Effector CD8-positive, alpha-beta T cell (primary cell): ENCODE measurements around the gene DPPA2.

Experiments
- DNase-seq: peaks from one replicate; lab custom pipeline; 2025; lab: John Stamatoyannopoulos, UW

The DPPA2 gene

DNA sequence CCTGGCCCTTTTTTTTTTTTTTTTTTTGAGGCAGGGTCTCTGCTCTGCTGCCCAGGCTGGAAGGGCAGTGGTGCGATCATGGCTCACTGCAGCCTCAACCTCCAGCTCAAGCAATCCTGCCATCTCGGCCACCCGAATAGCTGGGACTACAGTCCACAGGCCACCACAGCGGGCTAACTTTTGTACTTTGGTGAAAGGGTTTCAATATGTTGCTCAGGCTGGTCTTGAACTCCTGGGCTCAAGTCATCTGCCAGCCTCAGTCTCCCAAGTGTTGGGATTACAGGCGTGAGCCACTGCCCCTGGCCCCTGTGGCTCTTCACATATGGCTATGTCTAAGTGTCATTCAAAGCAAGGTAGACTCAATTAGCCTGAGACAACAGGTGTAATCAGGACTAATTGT, 8.8 kb upstream of the DPPA2 start:
- DNase-seq: no peak

DNA sequence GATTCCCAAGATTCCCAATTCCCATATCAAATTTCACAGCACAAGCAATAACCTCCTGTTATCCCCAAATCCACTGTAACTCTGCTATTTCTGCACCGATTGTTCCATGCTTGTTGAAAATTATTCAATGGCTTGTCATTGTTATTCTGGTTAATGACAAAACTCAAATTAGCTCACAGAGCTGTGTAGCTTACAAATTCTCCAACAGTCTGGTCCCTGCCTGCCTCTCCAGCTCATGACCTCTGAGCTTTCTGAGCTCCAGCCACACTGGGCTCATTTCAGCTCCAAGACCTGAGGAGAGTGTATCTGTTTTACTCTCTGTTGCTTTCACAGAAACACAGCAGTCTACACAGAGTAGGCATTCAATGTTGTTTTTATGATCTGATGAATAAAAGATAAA, 3.3 kb downstream of the DPPA2 start:
- no peak for DNase-seq

DNA sequence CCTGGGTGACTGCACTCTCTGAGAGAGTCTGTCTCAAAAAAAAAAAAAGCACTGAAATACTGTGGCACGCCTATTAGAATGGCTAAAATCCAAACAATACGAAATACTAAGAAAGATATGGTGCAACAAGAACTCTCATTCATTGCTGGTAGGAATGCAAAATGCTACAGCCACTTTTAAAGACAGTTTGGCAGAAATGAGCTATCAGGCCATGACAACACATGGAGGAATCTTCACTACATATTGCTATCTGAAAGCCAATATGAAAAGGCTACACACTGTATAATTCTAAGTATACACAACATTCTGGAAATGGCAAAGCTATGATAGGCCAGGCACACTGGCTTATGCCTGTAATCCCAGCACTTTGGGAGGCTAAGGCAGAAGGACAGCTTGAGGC, 18.8 kb downstream of the DPPA2 start:
- no peak for DNase-seq

DNA sequence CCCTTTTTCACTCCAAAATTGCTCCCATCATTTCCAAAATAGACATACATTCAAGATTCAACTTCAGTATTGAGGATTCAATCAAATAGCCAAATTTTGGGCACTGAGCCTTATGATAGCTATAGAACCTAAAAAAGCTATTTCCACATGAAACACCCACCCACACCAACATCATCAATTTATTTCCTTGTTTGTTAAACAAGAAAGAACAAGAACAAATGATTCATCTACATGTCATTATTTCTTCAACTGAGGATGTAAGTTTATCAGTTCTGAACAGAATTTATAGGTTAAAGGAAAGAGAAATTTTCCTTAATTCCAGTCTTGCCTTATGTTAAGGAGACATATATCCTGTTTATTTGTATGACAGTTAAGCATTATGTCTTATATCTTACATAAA, 32.2 kb downstream of the DPPA2 start:
- DNase-seq: no peak

DNA sequence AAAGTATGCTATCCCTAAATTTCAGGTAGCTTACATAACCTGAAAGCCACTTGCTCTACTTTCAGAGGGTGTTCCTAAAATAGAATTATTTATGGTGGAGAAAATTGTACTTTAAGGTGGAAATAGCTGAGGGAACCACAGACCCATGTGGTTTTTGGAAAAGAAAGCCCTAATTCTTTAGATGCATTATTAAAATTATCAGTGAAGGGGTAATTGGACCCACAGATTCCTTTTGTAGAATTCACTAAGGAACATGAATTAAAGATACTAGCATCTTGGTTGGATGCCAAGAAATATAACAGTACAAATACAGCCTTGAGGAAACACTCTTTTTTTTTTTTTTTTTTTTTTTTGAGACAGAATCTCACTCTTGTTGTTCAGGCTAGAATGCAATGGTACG, 37.8 kb downstream of the DPPA2 start:
- no peak for DNase-seq

DNA sequence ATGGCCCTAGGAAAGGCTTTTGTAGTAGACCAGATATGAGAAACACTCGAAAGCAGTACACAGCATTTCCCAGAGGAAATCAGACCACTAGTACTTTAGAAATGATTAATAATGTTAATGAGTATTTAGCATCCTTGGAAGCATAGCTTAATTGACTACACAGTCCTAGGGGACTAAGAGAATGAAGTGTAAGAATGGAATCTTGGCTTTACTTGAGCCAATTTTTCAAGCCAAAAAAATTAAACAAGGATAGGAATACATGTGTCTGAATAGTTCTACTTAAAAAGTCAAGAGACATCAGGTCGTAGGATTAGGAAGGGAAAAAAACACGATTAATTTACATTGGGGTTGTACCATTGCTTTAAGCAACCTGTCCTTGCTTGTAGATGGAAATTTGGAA, 38.2 kb downstream of the DPPA2 start:
- no peak for DNase-seq

DNA sequence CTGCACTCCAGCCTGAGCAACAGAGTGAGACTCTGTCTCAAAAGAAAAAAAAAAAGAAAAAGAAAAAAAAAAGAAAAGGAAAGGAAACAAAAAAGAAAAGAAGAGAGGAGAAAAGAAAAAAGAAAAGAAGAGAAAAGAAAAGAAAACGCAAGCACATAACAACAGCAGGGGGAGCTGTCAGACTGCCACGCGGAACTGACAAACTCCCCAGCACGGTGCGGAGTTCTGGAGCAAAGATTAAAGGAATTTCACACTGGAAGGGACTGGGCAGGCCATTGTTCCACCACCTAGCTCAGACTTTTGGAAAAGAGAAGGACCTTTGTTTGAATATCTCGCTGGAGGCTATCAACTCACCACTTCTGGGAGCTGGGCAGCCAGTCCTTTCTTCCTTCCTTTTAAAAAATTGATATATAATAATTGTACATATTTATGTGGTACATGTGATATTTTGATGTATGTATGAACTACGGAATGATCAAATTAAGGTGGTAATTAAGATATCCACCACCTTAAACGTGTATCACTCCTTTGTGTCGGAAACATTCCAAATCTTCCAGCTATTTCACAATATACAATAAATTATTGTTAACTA, 40.5 kb downstream of the DPPA2 start:
- DNase-seq: no peak

DNA sequence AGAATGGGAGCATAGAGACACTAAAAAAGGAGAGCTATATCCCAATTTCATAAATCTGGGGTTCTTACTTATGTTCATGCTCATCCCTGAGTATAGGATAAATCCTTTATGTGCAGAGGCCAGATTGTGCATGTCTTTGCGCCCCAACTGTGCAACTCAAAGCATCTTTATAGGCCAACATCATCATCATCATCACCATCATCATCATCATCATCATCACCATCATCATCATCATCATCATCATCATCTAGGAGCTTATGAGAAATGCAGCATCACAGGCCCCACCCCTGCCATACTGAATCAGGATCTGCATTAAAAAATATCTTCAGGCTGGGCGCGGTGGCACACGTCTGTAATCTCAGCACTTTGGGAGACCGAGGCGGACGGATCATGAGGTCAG, 45.5 kb downstream of the DPPA2 start:
- no peak for DNase-seq

DNA sequence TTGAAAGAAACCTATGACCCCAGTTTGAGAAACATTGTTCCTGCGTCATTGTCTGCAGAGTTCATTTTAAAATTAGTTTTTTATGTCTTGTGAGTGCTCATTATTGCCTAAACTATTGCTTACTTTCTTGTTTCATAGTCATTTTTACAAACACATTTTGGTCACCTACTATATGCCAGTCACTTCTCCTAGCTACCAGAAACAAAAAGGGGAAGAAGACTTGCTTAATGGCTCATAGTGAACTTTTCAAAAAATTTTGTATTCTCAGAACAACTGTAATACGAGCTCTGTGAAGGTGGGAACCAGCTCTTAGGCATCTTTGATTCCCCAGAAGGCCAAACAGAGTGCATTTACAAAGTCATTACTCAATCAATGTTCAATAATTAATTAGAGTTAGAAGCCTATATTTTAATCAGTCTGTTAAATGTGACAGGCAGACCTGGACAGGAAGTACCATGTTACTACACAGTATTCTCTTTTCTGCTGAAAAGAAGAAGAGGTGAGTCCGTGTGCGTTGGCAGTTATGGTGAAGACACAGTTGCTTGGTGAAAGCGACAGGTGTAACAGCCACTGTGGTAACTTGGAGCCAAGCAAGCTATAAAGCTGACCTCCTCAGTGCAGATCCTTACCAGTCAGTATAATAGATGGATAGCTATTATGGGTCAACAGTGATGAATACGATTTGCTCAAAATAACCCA, 46.6 kb downstream of the DPPA2 start:
- no peak for DNase-seq

DNA sequence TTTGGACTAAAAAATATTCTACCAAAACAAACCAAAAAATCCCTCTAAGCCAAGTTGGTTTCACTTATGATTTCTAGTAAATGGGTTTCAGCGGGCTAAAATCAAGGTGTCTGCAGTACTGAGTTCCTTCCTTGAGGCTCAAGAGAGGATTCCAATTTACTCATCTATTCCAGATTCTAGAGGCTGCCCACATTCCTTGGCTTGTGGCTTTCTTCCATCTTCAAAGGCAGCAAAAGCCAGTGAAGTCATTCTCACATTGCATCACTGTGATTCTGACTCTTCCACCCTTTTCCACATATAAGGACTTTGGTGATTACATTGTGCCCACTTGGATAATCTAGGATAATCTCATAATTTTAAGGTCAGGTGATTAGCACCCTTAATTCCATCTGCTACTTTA, 48.1 kb downstream of the DPPA2 start:
- DNase-seq: no peak

DNA sequence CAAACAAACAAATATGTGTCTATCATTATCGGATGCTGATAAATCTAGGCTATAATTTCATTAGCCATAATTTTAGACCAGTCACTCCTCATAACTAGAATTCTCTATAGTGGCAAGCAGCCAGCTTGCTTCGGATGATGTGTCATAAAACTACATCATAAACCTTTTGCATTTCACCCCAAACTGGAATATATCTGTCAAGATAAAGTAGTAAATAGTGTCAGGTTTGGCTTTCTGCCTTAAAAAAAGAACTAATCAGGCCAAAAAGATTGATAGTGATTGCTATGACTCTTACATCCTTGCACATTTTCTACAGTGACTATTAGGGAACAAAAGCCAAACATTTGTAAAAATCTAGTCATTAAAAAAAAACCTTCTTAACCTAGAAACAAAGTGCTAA, 51.0 kb downstream of the DPPA2 start:
- no peak for DNase-seq

DNA sequence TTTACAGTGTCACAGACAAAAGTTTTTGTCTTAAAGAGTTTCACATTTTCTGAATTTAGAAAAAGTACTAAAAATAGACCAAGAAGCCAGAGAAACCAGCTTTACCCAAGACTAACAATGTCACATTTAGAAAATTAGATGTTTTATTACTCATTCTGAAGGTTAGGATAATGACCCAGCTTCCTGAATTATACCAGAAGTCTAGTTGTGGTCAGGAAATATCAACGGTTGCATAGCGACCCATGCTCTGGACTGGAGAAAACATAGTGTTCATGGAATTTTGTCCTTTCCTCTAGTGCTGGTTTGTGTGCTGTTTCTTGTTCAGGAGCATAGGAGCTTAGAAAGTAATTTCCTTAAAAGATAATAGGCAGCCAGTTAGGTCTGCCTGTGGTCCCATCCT, 59.0 kb downstream of the DPPA2 start:
- no peak for DNase-seq

DNA sequence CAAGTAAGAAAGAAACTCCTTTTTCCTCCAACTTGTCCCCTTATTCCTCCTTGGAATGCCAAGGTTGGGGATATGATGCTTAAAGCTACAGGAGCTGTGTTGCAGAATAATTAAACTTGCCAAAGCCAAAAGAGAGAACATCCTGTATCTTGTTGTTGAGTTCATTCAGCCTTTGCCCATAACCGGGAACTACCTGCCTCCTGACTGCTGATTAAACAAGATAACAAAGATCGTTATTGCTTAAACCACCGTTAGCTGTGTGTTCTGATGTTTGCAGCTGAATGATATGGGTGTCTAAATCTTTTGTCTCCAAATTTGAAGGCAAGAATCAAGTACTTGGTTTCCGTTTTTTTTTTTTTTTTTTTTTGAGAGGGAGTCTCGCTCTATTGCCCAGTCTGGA, 61.5 kb downstream of the DPPA2 start:
- no peak for DNase-seq

DNA sequence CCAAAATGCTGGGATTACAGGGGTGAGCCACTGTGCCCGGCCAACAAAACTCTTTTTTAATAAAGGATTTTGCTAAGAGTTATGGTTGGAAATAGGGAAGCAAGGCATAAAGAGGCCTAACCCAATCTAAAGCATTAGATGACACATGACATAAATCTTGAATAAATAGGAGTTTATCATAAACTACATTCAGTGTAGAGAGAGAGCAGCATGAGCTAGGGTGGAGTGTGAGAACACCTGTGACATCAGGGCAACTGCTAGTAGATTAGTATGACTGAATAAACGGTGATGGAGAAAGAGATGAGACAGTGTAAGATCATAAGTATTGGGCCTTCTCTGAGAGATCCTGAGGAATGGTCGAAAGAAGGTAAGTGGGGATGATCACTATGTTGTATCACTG, 63.7 kb downstream of the DPPA2 start:
- no peak for DNase-seq
